ENCODE data around the gene BCL2L14. TPM values are rescaled to one million over a fixed set of nuclear protein-coding genes. Genes with fewer than 3 reads are reported as not detected.

BCL2L14 gene
- total RNA-seq, 1 donor from 2014 or later = 0.64 TPM

- peaks cover 6% of the 10 kb centered on the region for H3K36me3 Mint-ChIP-seq (ENCODE audit: low read depth, unreplicated experiment)
- no peak for TF ChIP-seq CTCF (IDR thresholded peaks at IDR 0.05; ENCODE audit: unreplicated experiment)
- H3K9me3 Mint-ChIP-seq (ENCODE audit: unreplicated experiment) = no peaks in the 10 kb centered on the region
- H3K27ac Mint-ChIP-seq (ENCODE audit: unreplicated experiment) = no peak overlapping the region
- H3K4me1 Mint-ChIP-seq (ENCODE audit: unreplicated experiment) = peaks cover 40% of the 10 kb centered on the region
- H3K4me3 Mint-ChIP-seq (ENCODE audit: unreplicated experiment) = no peak overlapping the region
- DNase-seq (ENCODE audit: low spot score) = no peak
- H3K27me3 Mint-ChIP-seq (ENCODE audit: unreplicated experiment) = peaks cover 10% of the 10 kb centered on the region
Observed at GRCh38 chr12:12083688-12084087, 12.9 kb downstream of the BCL2L14 start.

- Mint-ChIP-seq H3K27me3 (ENCODE audit: unreplicated experiment) (peaks cover 10% of the 10 kb centered on the region), H3K9me3 (ENCODE audit: unreplicated experiment) (no peaks in the 10 kb centered on the region), H3K4me1 (ENCODE audit: unreplicated experiment) (peaks cover 42% of the 10 kb centered on the region), H3K36me3 (ENCODE audit: low read depth, unreplicated experiment) (peaks cover 6% of the 10 kb centered on the region), H3K4me3 (ENCODE audit: unreplicated experiment) (no peak overlapping the region), H3K27ac (ENCODE audit: unreplicated experiment) (peak overlapping the region; percentile 26)
- no peak for DNase-seq (ENCODE audit: low spot score)
- TF ChIP-seq CTCF (IDR thresholded peaks at IDR 0.05; ENCODE audit: unreplicated experiment) = no peak
Observed at GRCh38 chr12:12086362-12086761, 15.6 kb downstream of the BCL2L14 start.

- no peak for TF ChIP-seq CTCF (IDR thresholded peaks at IDR 0.05; ENCODE audit: unreplicated experiment)
- peak; percentile 20 for DNase-seq (ENCODE audit: low spot score)
- no peaks in the 10 kb centered on the region for H3K9me3 Mint-ChIP-seq (ENCODE audit: unreplicated experiment)
- peaks cover 8% of the 10 kb centered on the region for H3K27me3 Mint-ChIP-seq (ENCODE audit: unreplicated experiment)
- peak overlapping the region; percentile 37 for H3K4me3 Mint-ChIP-seq (ENCODE audit: unreplicated experiment)
- H3K36me3 Mint-ChIP-seq (ENCODE audit: low read depth, unreplicated experiment) = peaks cover 6% of the 10 kb centered on the region
- H3K27ac Mint-ChIP-seq (ENCODE audit: unreplicated experiment) = peak overlapping the region; percentile 70
- H3K4me1 Mint-ChIP-seq (ENCODE audit: unreplicated experiment) = peaks cover 44% of the 10 kb centered on the region
Observed at GRCh38 chr12:12086973-12087692, 16.4 kb downstream of the BCL2L14 start.

GRCh38 chr12:12087693-12088034, 16.9 kb downstream of the BCL2L14 start:
- peaks cover 10% of the 10 kb centered on the region for H3K27me3 Mint-ChIP-seq (ENCODE audit: unreplicated experiment)

More at GRCh38 chr12:12087693-12088034, 16.9 kb downstream of the BCL2L14 start:
- Mint-ChIP-seq H3K9me3 (ENCODE audit: unreplicated experiment) (no peaks in the 10 kb centered on the region), H3K4me3 (ENCODE audit: unreplicated experiment) (no peak overlapping the region), H3K4me1 (ENCODE audit: unreplicated experiment) (peaks cover 40% of the 10 kb centered on the region), H3K27ac (ENCODE audit: unreplicated experiment) (peak overlapping the region; percentile 70), H3K36me3 (ENCODE audit: low read depth, unreplicated experiment) (peaks cover 6% of the 10 kb centered on the region)
- DNase-seq (ENCODE audit: low spot score) = no peak
- no peak for TF ChIP-seq CTCF (IDR thresholded peaks at IDR 0.05; ENCODE audit: unreplicated experiment)
